GM12878 (cell line): ENCODE data around the gene AFAP1. TPM values are rescaled to one million over a fixed set of nuclear protein-coding genes. Genes with fewer than 3 reads are reported as not detected.

Source experiments
- ATAC-seq: fragments of 200-7000 bp; cut with Tn5 transposase; 3 replicates; pipeline ENCODE4 v1.9.1; 2020; ENCODE audit warnings: mild to moderate bottlenecking, moderate library complexity
- BruUV-seq: library from RNA; stranded (reverse); fragments of 400-500 nt; replicated peaks from 2 replicates; lab custom pipeline; 2021; lab: Mats Ljungman, UMichigan
- CTCF ChIA-PET: fragments of 300-600 bp; sonication (Branson Sonifier 250); formaldehyde crosslinking; extraction: SDS; loops from one replicate; lab custom pipeline; 2021; ENCODE audit warnings: inconsistent platforms; lab: Yijun Ruan, JAX
- POLR2A ChIA-PET: fragments of 350-600 bp; formaldehyde crosslinking; extraction: SDS; loops from one replicate; lab custom pipeline; 2021; ENCODE audit warnings: inconsistent platforms; lab: Charles Lee
- RAD21 ChIA-PET: fragments of 300-600 bp; sonication (Branson Sonifier 250); formaldehyde crosslinking; loops from one replicate; lab custom pipeline; 2023; ENCODE audit warnings: antibody characterized with exemption; ENCODE audit not compliant: unreplicated experiment; lab: Charles Lee
- SMC1A ChIA-PET: fragments of 300-600 bp; sonication (Branson Sonifier 250); formaldehyde crosslinking; loops from one replicate; lab custom pipeline; 2023; ENCODE audit not compliant: unreplicated experiment, uncharacterized antibody; lab: Charles Lee
- DNase-seq: peaks from one replicate; pipeline ENCODE4 v3.0.0-alpha.2; 2011; ENCODE audit warnings: low read depth, low spot score
- FAIRE-seq: peaks from 3 replicates; lab custom pipeline; 2011; peaks lifted over from hg19 to GRCh38; lab: Jason Lieb, UNC
- H2AFZ ChIP-seq: 2 replicates; pipeline ENCODE4 v1.6.0; 2011; ENCODE audit warnings: low read depth, low read length, control low read depth; ENCODE audit not compliant: control insufficient read depth
- H3K27ac ChIP-seq: 2 replicates; pipeline ENCODE4 v1.5.1; 2011; ENCODE audit warnings: control low read depth; ENCODE audit not compliant: control insufficient read depth, insufficient read depth
- H3K27me3 ChIP-seq, 2 experiments: replicated peaks in 1 of 2; 2 replicates each; pipeline versions ENCODE4 v1.6.0 to v1.6.1; 2011; ENCODE audit warnings: low read length in 1 of 2; ENCODE audit not compliant: control insufficient read depth in 2 of 2, insufficient read depth in 2 of 2
- H3K36me3 ChIP-seq, 2 experiments: 2 replicates each; pipeline ENCODE4 v1.5.1; 2011; ENCODE audit warnings: low read length in 1 of 2; ENCODE audit not compliant: control insufficient read depth in 2 of 2, insufficient read depth in 2 of 2
- H3K4me1 ChIP-seq: 2 replicates; pipeline ENCODE4 v1.6.1; 2011; ENCODE audit warnings: mild to moderate bottlenecking, low read length, moderate library complexity, mixed read lengths; ENCODE audit not compliant: control insufficient read depth, insufficient read depth
- H3K4me2 ChIP-seq: 2 replicates; pipeline ENCODE4 v1.6.0; 2011; ENCODE audit warnings: control low read depth; ENCODE audit not compliant: control insufficient read depth, insufficient read depth
- H3K4me3 ChIP-seq: fragments of 200-600 bp; sonication (generic); 2 replicates; pipeline ENCODE4 v1.5.1; 2016
- H3K79me2 ChIP-seq: 2 replicates; pipeline ENCODE4 v1.6.0; 2011; ENCODE audit warnings: low read length; ENCODE audit not compliant: control insufficient read depth, insufficient read depth
- H3K9ac ChIP-seq: 2 replicates; pipeline ENCODE4 v1.8.0; 2011; ENCODE audit warnings: low read length, control low read depth, mixed read lengths; ENCODE audit not compliant: control insufficient read depth, insufficient read depth
- H3K9me3 ChIP-seq: replicated peaks from 3 replicates; pipeline ENCODE4 v1.5.1; 2011; ENCODE audit warnings: mild to moderate bottlenecking, low read length; ENCODE audit not compliant: control insufficient read depth, insufficient read depth
- H4K20me1 ChIP-seq: 2 replicates; pipeline ENCODE4 v1.6.0; 2011; ENCODE audit not compliant: control insufficient read depth, insufficient read depth
- FOXK2 ChIP-seq: fragments of 450-650 bp; IDR thresholded peaks from 2 replicates; pipeline ENCODE4 v1.6.1; 2017; ENCODE audit warnings: mild to moderate bottlenecking, moderate library complexity
- HDGF ChIP-seq: fragments of 450-650 bp; IDR thresholded peaks from 2 replicates; pipeline ENCODE4 v1.6.1; 2016; ENCODE audit warnings: antibody characterized with exemption
- WGBS: methylation state at CpG from one replicate; pipeline ENCODE4 v1.1.6; 2016; ENCODE audit warnings: low lambda C conversion rate; ENCODE audit not compliant: insufficient replicate concordance, insufficient coverage; ENCODE audit errors: missing lambda C conversion rate; 5-methylcytosine and 5-hydroxymethylcytosine counted together
- in situ Hi-C: fragments of 300-500 bp; cut with MboI; formaldehyde crosslinking; loops from 9 replicates; pipeline ENCODE4 v1.14.3; 2018; ENCODE audit warnings: mixed read lengths
- intact Hi-C: fragments of 100-400 bp; cut with micrococcal nuclease; formaldehyde crosslinking; loops from one replicate; pipeline ENCODE4 v1.14.2; 2022; ENCODE audit not compliant: unreplicated experiment
- polyA plus RNA-seq, 11 experiments: library from polyadenylated mRNA; depleted of rRNA in 4 of 11; unstranded in 6 of 11; stranded (reverse) in 5 of 11; fragments of >200 nt; fragmentation: Nextera tagmentation in 4 of 11; fragmentation: Illumina TruSeq in 1 of 11; extraction: Ambion mirVana in 4 of 11; extraction: Trizol in 1 of 11; gene quantifications; 1 replicate in 1 of 11; 2 replicates in 10 of 11; pipeline versions ENCODE4 v1.2.1 to v1.2.3, GENCODE V29; 2011 to 2016; ENCODE audit warnings: inconsistent platforms in 2 of 11, missing spikeins in 2 of 11, low read depth in 1 of 11
- total RNA-seq, 4 experiments: library from RNA; depleted of rRNA in 3 of 4; stranded (reverse); fragments of >200 nt in 3 of 4; fragmentation: Illumina TruSeq in 1 of 4; extraction: Trizol in 1 of 4; gene quantifications; 2 replicates each; pipeline versions ENCODE4 v1.2.1 to v1.2.3, GENCODE V29; 2013 to 2021
- TF ChIP-seq, protein P1 (sequence below): IDR thresholded peaks from 2 replicates; pipeline ENCODE4 v1.6.1; 2012; ENCODE audit warnings: low read depth, low read length, improper control_type of control experiment
- TF ChIP-seq, protein P2 (sequence below): IDR thresholded peaks from 2 replicates; pipeline ENCODE4 v1.6.1; 2012; ENCODE audit warnings: low read depth, low read length, improper control_type of control experiment
- TF ChIP-seq, protein P3 (sequence below): fragments of 450-650 bp; IDR thresholded peaks from 2 replicates; pipeline ENCODE4 v1.6.1; 2017; ENCODE audit warnings: mild to moderate bottlenecking, moderate library complexity
- TF ChIP-seq, protein P4 (sequence below): fragments of 150-350 bp; IDR thresholded peaks from 2 replicates; pipeline ENCODE4 v1.6.1; 2016; ENCODE audit warnings: low read depth, low read length

The AFAP1 gene
- total and polyA plus RNA-seq, 10 of the 15 experiments (the other 5 are each of a cell fraction or from before 2014, with no cell fraction given): 0.02 to 0.23 (median 0.09) TPM; not detected in 1

DNA sequence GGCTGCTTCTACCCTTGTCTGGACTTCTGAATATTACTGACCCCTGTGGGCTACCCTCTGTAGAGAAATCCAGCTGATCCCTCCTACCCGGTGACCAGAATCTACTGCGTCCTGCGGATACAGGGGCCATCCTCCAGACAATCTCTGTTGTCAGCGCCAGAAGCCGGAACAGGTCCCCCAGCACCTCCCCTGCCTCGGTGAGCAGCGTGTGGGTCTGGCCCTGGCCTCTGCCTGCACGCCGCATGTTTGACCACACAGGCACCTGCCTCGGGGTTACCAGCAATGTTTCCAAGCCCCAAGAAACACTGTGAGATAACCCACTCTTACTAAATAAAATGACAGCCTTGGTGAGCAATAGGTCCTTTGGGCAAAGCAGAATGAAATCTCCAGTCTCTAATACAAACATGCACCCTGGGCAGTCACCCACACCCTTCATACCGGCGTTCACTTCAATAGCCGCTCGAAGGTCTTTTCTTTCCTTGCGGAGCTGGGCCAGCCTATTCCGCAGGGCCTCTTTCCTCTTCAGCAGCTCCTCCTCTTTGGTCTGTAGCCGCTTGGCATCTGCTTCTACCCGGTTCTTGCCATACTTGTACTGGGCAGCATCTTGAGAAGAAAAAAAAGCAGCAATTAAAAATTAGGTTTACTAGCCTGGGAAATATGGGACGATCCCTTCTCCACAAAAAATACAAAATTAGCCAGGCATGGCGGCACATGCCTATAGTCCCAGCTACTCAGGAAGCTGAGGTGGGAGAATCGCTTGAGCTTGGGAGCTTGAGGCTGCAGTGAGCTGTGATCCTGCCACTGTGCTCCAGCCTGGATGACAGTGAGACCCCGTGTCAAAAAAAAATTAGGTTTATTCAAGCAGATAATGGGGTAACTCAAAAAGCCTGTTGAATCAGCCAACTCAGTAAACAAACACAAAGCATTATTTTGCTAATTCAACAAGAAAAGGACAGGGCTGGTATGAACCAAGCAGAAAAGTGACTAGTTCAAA is 165.1 kb downstream of the AFAP1 start:
- Histone ChIP-seq H3K36me3 (no peaks in the 10 kb centered on the region), H3K79me2 (no peaks in the 10 kb centered on the region), H3K27ac (no peak overlapping the region), H3K27me3 (peaks cover 0 to 3% of the 10 kb centered on the region in 2 experiments; a peak in 2 of 4 replicates), H3K4me1 (peaks cover 29% of the 10 kb centered on the region), H3K4me3 (no peak overlapping the region), H3K9me3 (no peaks in the 10 kb centered on the region), H4K20me1 (no peaks in the 10 kb centered on the region), H3K9ac (no peak overlapping the region), H2AFZ (no peak overlapping the region), H3K4me2 (no peak overlapping the region)
- in situ Hi-C loops (loop anchor here (10.0 kb wide), 1 partner anchor 1580 kb away; no protein-coding TSS in a partner anchor), intact Hi-C loops (no loop called here)
- ChIA-PET POLR2A (no interaction called here), CTCF (no interaction called here), RAD21 (no interaction called here), SMC1A (no interaction called here)
- TF ChIP-seq, protein P1, sequence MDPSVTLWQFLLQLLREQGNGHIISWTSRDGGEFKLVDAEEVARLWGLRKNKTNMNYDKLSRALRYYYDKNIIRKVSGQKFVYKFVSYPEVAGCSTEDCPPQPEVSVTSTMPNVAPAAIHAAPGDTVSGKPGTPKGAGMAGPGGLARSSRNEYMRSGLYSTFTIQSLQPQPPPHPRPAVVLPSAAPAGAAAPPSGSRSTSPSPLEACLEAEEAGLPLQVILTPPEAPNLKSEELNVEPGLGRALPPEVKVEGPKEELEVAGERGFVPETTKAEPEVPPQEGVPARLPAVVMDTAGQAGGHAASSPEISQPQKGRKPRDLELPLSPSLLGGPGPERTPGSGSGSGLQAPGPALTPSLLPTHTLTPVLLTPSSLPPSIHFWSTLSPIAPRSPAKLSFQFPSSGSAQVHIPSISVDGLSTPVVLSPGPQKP: no peak
- TF ChIP-seq, protein P2, sequence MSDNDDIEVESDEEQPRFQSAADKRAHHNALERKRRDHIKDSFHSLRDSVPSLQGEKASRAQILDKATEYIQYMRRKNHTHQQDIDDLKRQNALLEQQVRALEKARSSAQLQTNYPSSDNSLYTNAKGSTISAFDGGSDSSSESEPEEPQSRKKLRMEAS: no peak
- TF ChIP-seq FOXK2 (no peak), HDGF (no peak)
- TF ChIP-seq, protein P3, sequence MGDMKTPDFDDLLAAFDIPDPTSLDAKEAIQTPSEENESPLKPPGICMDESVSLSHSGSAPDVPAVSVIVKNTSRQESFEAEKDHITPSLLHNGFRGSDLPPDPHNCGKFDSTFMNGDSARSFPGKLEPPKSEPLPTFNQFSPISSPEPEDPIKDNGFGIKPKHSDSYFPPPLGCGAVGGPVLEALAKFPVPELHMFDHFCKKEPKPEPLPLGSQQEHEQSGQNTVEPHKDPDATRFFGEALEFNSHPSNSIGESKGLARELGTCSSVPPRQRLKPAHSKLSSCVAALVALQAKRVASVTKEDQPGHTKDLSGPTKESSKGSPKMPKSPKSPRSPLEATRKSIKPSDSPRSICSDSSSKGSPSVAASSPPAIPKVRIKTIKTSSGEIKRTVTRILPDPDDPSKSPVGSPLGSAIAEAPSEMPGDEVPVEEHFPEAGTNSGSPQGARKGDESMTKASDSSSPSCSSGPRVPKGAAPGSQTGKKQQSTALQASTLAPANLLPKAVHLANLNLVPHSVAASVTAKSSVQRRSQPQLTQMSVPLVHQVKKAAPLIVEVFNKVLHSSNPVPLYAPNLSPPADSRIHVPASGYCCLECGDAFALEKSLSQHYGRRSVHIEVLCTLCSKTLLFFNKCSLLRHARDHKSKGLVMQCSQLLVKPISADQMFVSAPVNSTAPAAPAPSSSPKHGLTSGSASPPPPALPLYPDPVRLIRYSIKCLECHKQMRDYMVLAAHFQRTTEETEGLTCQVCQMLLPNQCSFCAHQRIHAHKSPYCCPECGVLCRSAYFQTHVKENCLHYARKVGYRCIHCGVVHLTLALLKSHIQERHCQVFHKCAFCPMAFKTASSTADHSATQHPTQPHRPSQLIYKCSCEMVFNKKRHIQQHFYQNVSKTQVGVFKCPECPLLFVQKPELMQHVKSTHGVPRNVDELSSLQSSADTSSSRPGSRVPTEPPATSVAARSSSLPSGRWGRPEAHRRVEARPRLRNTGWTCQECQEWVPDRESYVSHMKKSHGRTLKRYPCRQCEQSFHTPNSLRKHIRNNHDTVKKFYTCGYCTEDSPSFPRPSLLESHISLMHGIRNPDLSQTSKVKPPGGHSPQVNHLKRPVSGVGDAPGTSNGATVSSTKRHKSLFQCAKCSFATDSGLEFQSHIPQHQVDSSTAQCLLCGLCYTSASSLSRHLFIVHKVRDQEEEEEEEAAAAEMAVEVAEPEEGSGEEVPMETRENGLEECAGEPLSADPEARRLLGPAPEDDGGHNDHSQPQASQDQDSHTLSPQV: no peak
- TF ChIP-seq, protein P4, sequence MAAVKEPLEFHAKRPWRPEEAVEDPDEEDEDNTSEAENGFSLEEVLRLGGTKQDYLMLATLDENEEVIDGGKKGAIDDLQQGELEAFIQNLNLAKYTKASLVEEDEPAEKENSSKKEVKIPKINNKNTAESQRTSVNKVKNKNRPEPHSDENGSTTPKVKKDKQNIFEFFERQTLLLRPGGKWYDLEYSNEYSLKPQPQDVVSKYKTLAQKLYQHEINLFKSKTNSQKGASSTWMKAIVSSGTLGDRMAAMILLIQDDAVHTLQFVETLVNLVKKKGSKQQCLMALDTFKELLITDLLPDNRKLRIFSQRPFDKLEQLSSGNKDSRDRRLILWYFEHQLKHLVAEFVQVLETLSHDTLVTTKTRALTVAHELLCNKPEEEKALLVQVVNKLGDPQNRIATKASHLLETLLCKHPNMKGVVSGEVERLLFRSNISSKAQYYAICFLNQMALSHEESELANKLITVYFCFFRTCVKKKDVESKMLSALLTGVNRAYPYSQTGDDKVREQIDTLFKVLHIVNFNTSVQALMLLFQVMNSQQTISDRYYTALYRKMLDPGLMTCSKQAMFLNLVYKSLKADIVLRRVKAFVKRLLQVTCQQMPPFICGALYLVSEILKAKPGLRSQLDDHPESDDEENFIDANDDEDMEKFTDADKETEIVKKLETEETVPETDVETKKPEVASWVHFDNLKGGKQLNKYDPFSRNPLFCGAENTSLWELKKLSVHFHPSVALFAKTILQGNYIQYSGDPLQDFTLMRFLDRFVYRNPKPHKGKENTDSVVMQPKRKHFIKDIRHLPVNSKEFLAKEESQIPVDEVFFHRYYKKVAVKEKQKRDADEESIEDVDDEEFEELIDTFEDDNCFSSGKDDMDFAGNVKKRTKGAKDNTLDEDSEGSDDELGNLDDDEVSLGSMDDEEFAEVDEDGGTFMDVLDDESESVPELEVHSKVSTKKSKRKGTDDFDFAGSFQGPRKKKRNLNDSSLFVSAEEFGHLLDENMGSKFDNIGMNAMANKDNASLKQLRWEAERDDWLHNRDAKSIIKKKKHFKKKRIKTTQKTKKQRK: no peak
- DNase-seq (no peak), FAIRE-seq (no peak), ATAC-seq (no peak)
- WGBS: 68% methylated on average over 22 of the region's 22 CpGs
- no TSS peak for BruUV-seq
